GM12801 (cell line): ENCODE results near the gene DFFA.

Experiments used
- TF ChIP-seq, protein P1 (sequence below): IDR thresholded peaks from one replicate; pipeline ENCODE4 v1.5.1; 2011; ENCODE audit warnings: control low read depth; ENCODE audit not compliant: insufficient read length; ENCODE audit errors: extremely low read depth

DFFA gene

DNA sequence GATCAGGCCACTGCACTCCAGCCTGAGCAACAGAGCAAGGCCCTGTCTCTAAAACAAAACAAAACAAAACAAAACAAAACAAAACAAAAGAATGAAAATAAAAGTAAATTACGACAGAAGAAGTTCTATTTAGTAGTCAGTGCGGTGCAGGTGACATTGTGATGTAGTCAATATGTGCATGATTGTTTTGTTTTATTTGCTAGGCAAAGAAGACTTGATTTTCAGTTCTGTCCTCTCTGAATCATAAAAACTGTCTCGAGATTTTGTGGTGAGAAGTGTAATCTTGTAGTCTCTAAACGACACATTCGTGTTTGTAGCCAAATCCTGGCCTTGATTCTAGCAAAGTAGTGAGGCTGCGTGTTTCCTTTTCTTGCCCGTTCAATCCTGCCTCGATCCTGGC lies 25.9 kb upstream of the DFFA start:
- TF ChIP-seq, protein P1, sequence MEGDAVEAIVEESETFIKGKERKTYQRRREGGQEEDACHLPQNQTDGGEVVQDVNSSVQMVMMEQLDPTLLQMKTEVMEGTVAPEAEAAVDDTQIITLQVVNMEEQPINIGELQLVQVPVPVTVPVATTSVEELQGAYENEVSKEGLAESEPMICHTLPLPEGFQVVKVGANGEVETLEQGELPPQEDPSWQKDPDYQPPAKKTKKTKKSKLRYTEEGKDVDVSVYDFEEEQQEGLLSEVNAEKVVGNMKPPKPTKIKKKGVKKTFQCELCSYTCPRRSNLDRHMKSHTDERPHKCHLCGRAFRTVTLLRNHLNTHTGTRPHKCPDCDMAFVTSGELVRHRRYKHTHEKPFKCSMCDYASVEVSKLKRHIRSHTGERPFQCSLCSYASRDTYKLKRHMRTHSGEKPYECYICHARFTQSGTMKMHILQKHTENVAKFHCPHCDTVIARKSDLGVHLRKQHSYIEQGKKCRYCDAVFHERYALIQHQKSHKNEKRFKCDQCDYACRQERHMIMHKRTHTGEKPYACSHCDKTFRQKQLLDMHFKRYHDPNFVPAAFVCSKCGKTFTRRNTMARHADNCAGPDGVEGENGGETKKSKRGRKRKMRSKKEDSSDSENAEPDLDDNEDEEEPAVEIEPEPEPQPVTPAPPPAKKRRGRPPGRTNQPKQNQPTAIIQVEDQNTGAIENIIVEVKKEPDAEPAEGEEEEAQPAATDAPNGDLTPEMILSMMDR = no peak

DNA sequence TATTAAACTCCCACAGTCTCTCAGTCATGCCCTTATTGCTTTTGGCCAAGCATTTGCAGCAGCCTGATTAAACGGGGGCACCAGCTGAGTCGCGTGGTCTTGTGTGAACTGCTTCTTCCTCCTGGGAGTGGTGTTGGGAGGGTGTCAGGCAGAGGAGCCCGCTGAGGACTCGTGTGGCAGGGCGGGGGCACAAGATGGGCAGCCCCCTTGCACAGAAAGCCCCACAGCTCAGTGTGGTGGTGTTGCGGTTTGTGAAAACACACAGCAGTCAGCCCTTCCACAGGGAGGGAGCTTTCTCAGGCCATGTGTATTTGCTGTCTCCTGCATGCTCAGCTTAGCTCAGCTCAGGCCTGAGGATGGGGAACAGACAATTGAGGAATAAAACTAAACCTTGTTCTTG lies 24.8 kb upstream of the DFFA start:
- TF ChIP-seq, protein P1 = no peak

DNA sequence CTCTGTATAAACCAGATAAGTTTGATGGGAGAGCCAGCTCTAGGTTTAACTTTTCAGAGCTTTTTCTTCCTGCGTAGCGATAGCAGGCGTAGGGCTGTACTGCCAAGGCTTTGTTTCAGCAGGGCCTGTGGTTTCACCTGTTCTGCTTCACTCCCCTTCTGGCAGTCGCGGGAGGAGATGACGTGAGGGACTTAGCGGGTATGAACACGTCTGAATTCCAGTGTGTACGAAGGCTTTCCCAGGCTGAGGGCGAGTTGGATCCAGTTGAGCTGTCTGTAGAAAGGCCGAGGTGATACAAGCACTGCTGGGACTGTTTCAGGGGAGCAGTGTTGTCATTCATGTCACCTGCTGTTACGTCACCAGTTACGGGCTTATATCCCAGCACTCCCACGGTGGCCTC lies 23.6 kb upstream of the DFFA start:
- TF ChIP-seq, protein P1 = no peak

DNA sequence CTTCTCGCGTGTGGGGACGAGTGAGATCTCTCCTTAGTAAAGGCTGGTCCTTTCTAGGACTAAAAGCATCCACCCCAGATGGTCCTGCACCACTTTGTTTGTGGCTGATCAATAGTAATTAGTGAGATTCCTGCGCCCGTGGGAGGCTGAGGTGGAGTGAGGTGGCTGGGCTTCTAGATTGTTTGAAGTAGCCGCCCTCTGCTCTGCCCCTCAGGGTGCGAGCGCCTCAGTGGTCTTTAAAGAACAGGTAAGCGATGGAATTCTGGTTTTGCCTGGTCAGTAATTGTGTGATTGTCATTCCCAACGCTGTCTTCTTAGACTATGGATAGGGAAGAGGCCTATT lies 23.1 kb upstream of the DFFA start:
- TF ChIP-seq, protein P1 = no peak

DNA sequence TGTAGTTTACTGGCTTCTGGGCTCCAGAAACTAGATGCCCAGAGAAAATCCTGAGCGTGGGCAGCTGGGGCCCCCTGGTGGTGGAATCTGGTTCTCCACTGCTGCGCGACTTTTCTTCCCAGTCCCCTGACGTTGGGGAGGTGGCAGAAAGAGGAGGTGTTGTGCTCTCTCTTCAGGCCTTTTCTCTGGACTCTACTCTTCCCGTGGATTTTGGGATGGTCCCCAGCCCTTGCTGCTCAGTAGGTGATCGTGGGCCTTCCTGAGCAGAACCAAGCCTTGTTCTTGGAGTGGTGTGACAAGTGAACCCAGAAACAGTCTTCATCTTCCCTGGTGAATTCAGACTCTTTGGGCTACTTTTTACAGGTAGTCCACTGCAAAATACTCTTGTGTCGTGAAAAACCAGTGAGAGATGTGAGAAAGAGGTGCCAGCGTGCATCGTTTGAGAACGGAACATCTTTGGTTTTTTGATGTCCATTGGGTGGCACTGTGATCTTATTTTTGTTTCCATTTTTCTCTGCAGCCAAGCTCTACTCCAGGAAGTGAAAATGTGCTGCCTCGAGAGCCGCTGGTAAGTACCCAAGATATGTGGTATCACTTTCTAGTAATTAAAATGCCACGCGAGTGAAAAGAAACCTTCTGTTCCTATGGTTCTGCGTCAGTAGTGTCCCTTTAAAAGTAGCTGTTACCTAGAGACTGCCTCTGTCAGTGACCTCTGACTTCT lies 22.6 kb upstream of the DFFA start:
- TF ChIP-seq, protein P1 = no peak

DNA sequence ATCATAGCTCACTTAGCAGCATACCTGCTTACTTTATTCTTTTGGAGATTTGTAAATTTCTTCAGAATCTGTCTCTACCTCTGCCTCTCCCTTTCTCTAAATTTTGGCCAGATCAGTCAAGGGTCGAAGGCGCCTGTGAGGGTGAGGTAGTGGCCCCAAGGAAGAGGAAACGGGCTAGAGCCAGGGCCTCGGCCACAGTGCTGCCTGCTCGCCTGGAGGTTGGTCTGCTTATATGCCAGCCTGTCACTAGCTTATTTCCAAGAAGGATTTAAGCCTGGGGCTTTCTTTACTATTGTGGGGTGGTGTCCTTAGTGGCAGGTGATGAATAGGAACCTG lies 22.1 kb upstream of the DFFA start:
- TF ChIP-seq, protein P1 = no peak

DNA sequence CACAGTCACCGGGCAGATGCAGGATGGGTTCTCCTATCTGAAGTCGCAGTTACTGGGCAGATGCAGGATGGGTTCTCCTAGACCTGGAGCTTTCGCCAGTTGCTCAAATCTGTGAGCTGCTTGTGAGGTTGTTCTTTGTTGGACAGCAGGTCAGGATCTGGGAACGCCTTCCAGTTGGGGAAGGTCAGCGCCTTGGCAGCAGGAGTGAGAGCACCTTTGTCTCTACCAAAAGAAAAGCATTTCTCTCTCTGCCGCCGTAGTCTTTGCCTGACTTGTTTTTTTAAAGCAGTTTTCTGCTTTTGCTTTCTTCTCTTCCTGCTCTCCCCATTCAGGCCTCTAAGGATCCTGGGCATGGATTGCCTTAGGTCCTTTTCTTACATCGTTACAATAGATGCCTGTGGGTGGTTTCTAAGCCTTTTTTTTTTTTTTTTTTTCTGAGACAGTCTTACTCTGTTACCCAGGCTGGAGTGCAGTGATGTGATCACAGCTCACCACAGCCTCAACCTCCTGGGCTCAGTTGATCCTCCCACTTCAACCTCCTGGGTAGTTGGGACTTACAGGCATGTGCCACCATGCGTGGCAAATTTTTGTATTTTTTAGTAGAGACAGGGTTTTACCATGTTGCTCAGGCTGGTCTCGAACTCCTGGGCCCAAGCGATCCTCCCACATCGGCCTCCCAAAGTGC lies 18.1 kb upstream of the DFFA start:
- TF ChIP-seq, protein P1 = no peak
